GM19372 (cell line): Measurements from ENCODE around the gene IDH3G.

Source experiments
- ATAC-seq: cut with Tn5 transposase; IDR thresholded peaks from one replicate; pipeline ENCODE4 v1.9.1; 2021; ENCODE audit warnings: mild to moderate bottlenecking, low read depth, moderate library complexity; ENCODE audit not compliant: unreplicated experiment

Gene IDH3G

DNA sequence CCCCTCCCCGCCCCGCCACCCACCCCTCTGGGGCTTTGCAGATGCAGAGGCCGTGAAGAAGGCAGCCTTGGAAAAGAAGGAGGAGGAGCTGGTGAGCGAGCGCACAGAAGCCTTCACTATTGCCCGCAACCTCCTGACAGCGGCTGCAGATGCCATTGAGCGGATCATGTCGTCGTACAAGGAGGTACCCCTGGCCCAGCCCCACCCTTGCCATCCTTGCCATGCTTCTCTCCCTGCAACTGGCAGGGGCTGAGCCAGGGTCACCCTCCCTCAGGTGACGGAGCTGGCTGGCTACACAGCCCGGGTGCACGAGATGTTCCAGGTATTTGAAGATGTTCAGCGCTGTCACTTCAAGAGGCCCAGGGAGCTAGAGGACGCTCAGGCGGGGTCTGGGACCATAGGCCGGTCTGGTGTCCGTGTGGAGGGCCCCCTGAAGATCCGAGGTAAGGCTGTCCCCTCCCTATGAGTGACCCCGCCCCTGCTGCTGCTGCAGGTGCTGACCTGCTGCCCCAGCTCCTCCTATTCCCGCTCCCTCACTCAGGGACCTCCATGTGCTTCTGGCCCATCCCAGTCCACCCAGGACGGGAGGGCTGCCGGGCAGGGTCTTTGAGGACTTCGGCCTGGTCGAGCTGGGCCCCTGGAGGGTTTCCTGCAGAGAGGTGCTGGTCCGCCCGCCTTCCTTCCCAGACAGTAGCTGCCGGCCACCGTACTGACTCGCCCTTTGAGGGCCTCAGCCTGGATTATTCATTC lies 57.9 kb downstream of the IDH3G start:
- no peak for ATAC-seq
